Osteocyte (in vitro differentiated cells): Measurements from ENCODE around the gene WDR48. TPM values are rescaled to one million over a fixed set of nuclear protein-coding genes. Genes with fewer than 3 reads are reported as not detected.

Experiments
- DNase-seq: peaks from one replicate; pipeline ENCODE4 v3.0.0; 2021; ENCODE audit warnings: mixed read lengths; ENCODE audit not compliant: unreplicated experiment; ENCODE audit errors: extremely low spot score
- H3K27ac Mint-ChIP-seq: one replicate; pipeline ENCODE4 v1.8.0; 2021; ENCODE audit warnings: mild to moderate bottlenecking, mixed read lengths; ENCODE audit not compliant: unreplicated experiment
- H3K27me3 Mint-ChIP-seq: one replicate; pipeline ENCODE4 v1.8.0; 2021; ENCODE audit warnings: mixed read lengths; ENCODE audit not compliant: unreplicated experiment
- H3K36me3 Mint-ChIP-seq: one replicate; pipeline ENCODE4 v1.8.0; 2021; ENCODE audit warnings: mixed read lengths; ENCODE audit not compliant: unreplicated experiment
- H3K4me1 Mint-ChIP-seq: one replicate; pipeline ENCODE4 v1.8.0; 2021; ENCODE audit warnings: mixed read lengths; ENCODE audit not compliant: unreplicated experiment
- H3K4me3 Mint-ChIP-seq: one replicate; pipeline ENCODE4 v1.8.0; 2021; ENCODE audit warnings: mild to moderate bottlenecking, moderate library complexity, mixed read lengths; ENCODE audit not compliant: unreplicated experiment
- H3K9me3 Mint-ChIP-seq: one replicate; pipeline ENCODE4 v1.8.0; 2021; ENCODE audit warnings: mixed read lengths; ENCODE audit not compliant: unreplicated experiment
- total RNA-seq: library from RNA; stranded (reverse); gene quantifications from 2 replicates; pipeline ENCODE4 v1.2.1, GENCODE V29; 2021
- TF ChIP-seq, protein P1 (sequence below): fragments of 200-600 bp; sonication (generic); IDR thresholded peaks from 2 replicates; pipeline ENCODE4 v1.5.0; 2021; ENCODE audit warnings: antibody characterized with exemption, mild to moderate bottlenecking, moderate library complexity

WDR48 gene
- total RNA-seq, 1 donor from 2014 or later = 45.4 TPM

DNA sequence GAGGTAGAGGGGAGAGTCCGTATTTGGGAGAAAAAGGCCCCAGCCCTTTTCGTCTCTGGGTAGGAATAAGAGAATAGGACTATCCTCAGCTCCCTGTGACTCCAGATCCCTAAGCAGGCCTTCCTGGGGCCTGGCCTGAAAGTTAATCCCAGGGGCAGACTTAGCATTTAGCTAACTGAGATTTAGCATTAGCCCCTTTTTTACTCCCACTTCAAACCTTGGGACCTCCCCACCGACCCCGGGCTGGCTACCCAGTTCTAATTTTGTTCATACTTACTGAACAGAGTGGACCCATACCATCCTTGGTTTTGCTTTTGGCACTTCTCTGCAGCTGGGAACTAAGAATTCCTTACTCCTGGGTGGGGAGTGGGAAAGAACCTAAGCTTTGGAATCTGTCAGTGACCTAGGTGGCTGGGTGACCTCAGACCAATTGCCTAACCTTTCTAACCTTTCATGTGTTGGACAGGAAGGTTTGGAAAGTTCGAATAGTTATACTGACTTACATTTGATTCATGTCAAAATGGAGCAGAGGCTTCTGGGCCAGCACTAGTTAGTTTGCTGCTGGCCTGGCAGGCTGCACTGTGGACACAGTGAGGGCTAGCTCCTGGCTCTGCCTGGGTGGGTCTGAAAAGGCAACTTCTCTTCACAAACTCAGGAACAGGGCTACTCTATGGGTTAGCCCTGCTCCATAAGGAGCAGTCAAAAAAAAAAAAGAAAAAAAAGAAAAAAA, 67.3 kb downstream of the WDR48 start:
- no peaks in the 10 kb centered on the region for H3K27me3 Mint-ChIP-seq
- no peak overlapping the region for H3K27ac Mint-ChIP-seq
- no peak overlapping the region for H3K4me3 Mint-ChIP-seq
- DNase-seq = no peak
- H3K4me1 Mint-ChIP-seq = peaks cover 2% of the 10 kb centered on the region
- H3K36me3 Mint-ChIP-seq = peaks cover 5% of the 10 kb centered on the region
- TF ChIP-seq, protein P1, sequence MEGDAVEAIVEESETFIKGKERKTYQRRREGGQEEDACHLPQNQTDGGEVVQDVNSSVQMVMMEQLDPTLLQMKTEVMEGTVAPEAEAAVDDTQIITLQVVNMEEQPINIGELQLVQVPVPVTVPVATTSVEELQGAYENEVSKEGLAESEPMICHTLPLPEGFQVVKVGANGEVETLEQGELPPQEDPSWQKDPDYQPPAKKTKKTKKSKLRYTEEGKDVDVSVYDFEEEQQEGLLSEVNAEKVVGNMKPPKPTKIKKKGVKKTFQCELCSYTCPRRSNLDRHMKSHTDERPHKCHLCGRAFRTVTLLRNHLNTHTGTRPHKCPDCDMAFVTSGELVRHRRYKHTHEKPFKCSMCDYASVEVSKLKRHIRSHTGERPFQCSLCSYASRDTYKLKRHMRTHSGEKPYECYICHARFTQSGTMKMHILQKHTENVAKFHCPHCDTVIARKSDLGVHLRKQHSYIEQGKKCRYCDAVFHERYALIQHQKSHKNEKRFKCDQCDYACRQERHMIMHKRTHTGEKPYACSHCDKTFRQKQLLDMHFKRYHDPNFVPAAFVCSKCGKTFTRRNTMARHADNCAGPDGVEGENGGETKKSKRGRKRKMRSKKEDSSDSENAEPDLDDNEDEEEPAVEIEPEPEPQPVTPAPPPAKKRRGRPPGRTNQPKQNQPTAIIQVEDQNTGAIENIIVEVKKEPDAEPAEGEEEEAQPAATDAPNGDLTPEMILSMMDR = no peak
- H3K9me3 Mint-ChIP-seq = no peaks in the 10 kb centered on the region

DNA sequence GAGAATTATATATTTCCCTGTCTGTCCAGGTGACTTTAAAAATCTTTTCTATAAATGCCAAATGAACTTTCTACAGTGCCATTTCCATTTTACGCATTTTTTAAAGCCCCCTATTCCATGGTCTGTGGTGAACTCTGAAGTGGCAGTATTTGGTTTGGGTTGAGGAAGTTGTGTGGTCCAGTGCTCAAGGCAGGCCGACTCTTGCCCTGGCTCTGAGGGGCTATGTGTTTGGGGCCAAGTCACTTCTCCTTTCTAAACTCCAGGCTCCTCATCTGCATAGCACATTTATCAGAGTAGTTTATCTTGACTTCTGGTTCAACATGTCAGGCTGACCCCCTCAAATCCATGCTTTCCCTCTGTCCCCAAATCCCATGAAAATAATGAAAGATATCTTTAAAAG, 69.8 kb downstream of the WDR48 start:
- Mint-ChIP-seq H3K4me1 (peaks cover 19% of the 10 kb centered on the region), H3K4me3 (no peak overlapping the region), H3K27ac (no peak overlapping the region), H3K9me3 (no peaks in the 10 kb centered on the region), H3K36me3 (peaks cover 5% of the 10 kb centered on the region), H3K27me3 (no peaks in the 10 kb centered on the region)
- TF ChIP-seq, protein P1 = no peak
- no peak for DNase-seq

DNA sequence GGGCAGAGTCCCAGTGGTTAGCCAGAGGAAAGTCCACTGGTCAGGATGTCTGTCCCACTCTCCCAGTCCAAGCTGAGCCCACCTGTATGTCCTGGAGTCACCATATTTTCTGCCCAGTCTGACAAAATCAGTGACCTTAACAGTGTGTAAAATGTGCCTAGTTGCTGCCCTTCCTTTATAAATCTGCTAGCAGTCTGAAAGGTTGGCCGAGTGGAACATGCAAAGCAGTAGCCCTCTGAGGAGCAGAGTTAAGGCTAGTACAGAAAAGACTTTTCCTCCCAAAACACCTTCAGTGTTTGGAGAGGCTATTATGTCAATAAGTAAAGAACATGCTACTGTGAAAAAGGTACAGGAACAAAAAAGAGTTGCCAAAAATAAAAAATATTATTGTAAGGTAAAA, 71.0 kb downstream of the WDR48 start:
- DNase-seq = no peak

DNA sequence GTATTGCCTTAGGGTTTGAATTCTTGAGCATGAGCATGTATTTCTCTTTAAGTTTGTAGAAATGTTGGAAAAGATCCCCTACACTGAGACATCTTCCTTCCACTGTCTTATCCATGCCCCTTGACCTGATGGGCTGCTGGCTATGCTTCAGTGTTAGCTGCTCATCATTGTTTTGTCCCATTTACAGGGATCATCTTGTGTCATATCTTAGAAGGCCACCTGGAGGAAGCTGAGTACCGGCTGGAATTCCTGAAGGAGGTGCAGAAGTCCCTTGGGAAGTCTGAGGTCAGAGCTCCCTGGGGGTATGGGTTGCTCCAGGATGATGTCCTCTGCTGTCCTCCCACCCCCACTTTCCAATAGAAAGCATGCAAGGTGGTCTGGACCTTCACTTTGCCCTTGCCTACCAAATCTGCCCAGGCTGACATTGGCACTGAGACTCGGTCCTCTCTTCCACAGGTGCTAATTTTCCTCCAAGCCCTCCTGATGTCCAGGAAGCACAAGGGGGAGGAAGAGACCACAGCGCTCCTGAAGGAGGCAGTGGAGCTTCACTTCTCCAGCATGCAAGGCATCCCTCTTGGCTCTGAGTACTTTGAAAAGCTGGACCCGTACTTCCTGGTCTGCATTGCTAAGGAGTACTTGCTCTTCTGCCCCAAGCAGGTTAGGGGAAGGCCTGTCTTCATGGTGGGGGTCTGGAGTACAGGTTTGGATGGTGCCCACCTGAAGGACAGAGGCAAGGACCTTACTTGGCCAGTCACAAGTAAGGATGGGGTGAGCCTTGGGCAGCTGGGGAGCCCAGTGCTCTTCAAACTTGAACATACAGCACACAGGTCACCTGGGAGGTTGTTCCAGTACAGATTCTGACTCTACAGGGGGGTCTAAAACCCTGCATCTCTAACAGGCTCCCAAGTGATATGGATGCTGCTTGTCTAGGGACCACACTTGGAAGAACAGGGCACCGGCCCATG, 73.3 kb downstream of the WDR48 start:
- Mint-ChIP-seq H3K27me3 (no peaks in the 10 kb centered on the region), H3K36me3 (peaks cover 2% of the 10 kb centered on the region), H3K27ac (no peak overlapping the region), H3K9me3 (no peaks in the 10 kb centered on the region), H3K4me1 (peaks cover 26% of the 10 kb centered on the region), H3K4me3 (no peak overlapping the region)
- DNase-seq = no peak
- TF ChIP-seq, protein P1 = peak; percentile 49

More for the DNA sequence above, 71.0 kb downstream of the WDR48 start:
- TF ChIP-seq, protein P1 = no peak
- Mint-ChIP-seq H3K36me3 (peaks cover 5% of the 10 kb centered on the region), H3K9me3 (no peaks in the 10 kb centered on the region), H3K4me1 (peaks cover 26% of the 10 kb centered on the region), H3K27me3 (no peaks in the 10 kb centered on the region), H3K27ac (no peak overlapping the region), H3K4me3 (no peak overlapping the region)
